SK-N-SH treated with all-trans-retinoic acid at 6 μM for 48 hours (cell line): ENCODE data around the gene ACACB.
"Not testable (repeated sequence)": the region's sequence is repeated elsewhere in the genome, so short reads cannot be mapped to it uniquely, and the experiment has no call there.

Experiments
- ATAC-seq: fragments of 200-7000 bp; cut with Tn5 transposase; 3 replicates; pipeline ENCODE4 v1.9.1; 2020; ENCODE audit warnings: mild to moderate bottlenecking, moderate library complexity
- BACH2 ChIP-seq: fragments of 250-450 bp; sonication (Bioruptor Pico); IDR thresholded peaks from 2 replicates; pipeline ENCODE4 v1.9.0; 2021; ENCODE audit warnings: mild to moderate bottlenecking, borderline replicate concordance
- CREB5 ChIP-seq: fragments of 250-450 bp; sonication (Bioruptor Pico); IDR thresholded peaks from 2 replicates; pipeline ENCODE4 v1.5.1; 2020; ENCODE audit warnings: low read depth, mild to moderate bottlenecking, moderate library complexity
- ESRRG ChIP-seq: fragments of 250-450 bp; sonication (Bioruptor Pico); IDR thresholded peaks from 2 replicates; pipeline ENCODE4 v1.6.1; 2021; ENCODE audit warnings: mild to moderate bottlenecking
- GLIS3 ChIP-seq: fragments of 250-450 bp; sonication (Bioruptor Pico); IDR thresholded peaks from 2 replicates; pipeline ENCODE4 v1.5.0; 2020; ENCODE audit warnings: mild to moderate bottlenecking, moderate library complexity
- OSR1 ChIP-seq: fragments of 250-450 bp; sonication (Bioruptor Pico); IDR thresholded peaks from 2 replicates; pipeline ENCODE4 v1.8.0; 2022; ENCODE audit warnings: moderate library complexity, mild to moderate bottlenecking, inconsistent platforms
- PATZ1 ChIP-seq: fragments of 250-450 bp; sonication (Bioruptor Pico); IDR thresholded peaks from 2 replicates; pipeline ENCODE4 v1.8.0; 2020; ENCODE audit warnings: mild to moderate bottlenecking, moderate library complexity, borderline replicate concordance
- POU6F1 ChIP-seq: fragments of 250-450 bp; sonication (Bioruptor Pico); IDR thresholded peaks from 2 replicates; pipeline ENCODE4 v1.8.0; 2021; ENCODE audit warnings: low read depth, mild to moderate bottlenecking, moderate library complexity, borderline replicate concordance
- PPARA ChIP-seq: fragments of 250-450 bp; sonication (Bioruptor Pico); IDR thresholded peaks from 2 replicates; pipeline ENCODE4 v1.5.0; 2020; ENCODE audit warnings: mild to moderate bottlenecking, borderline replicate concordance
- SNAI2 ChIP-seq: fragments of 250-450 bp; sonication (Bioruptor Pico); IDR thresholded peaks from 2 replicates; pipeline ENCODE4 v1.5.0; 2020; ENCODE audit warnings: mild to moderate bottlenecking, moderate library complexity
- TCF4 ChIP-seq: fragments of 250-450 bp; sonication (Bioruptor Pico); IDR thresholded peaks from 2 replicates; pipeline ENCODE4 v1.8.0; 2021; ENCODE audit warnings: mild to moderate bottlenecking, moderate library complexity, borderline replicate concordance
- TOX ChIP-seq: fragments of 250-450 bp; sonication (Bioruptor Pico); IDR thresholded peaks from 2 replicates; pipeline ENCODE4 v1.8.0; 2021; ENCODE audit warnings: mild to moderate bottlenecking, moderate library complexity, borderline replicate concordance
- TSHZ2 ChIP-seq: fragments of 250-450 bp; sonication (Bioruptor Pico); IDR thresholded peaks from 2 replicates; pipeline ENCODE4 v1.5.0; 2020; ENCODE audit warnings: mild to moderate bottlenecking, moderate library complexity
- ZC3H10 ChIP-seq: fragments of 250-450 bp; sonication (Bioruptor Pico); IDR thresholded peaks from 2 replicates; pipeline ENCODE4 v1.5.1; 2021; ENCODE audit warnings: mild to moderate bottlenecking, moderate library complexity
- ZFP3 ChIP-seq: fragments of 250-450 bp; sonication (Bioruptor Pico); IDR thresholded peaks from 2 replicates; pipeline ENCODE4 v1.5.0; 2020; ENCODE audit warnings: mild to moderate bottlenecking, moderate library complexity
- ZFP30 ChIP-seq: fragments of 450-650 bp; formaldehyde crosslinking; IDR thresholded peaks from 2 replicates; pipeline ENCODE4 v1.5.0; 2022; ENCODE audit warnings: mild to moderate bottlenecking, moderate library complexity
- ZNF565 ChIP-seq: fragments of 450-650 bp; formaldehyde crosslinking; conservative IDR thresholded peaks from 2 replicates; pipeline ENCODE4 v1.5.0; 2020; ENCODE audit warnings: low read depth, mild to moderate bottlenecking, moderate library complexity
- ZNF70 ChIP-seq: fragments of 450-650 bp; formaldehyde crosslinking; IDR thresholded peaks from 2 replicates; pipeline ENCODE4 v1.5.0; 2020; ENCODE audit warnings: mild to moderate bottlenecking, moderate library complexity
- ZNF8 ChIP-seq: fragments of 450-650 bp; formaldehyde crosslinking; IDR thresholded peaks from 2 replicates; pipeline ENCODE4 v1.5.0; 2020; ENCODE audit warnings: mild to moderate bottlenecking, moderate library complexity

Gene ACACB

GRCh38 chr12:109170324-109170723, 53.9 kb downstream of the ACACB start:
- TF ChIP-seq BACH2 (CRISPR knock-in tag), result no peak
- no peak for TF ChIP-seq TCF4 (CRISPR knock-in tag)
- no peak for TF ChIP-seq POU6F1 (CRISPR knock-in tag)
- TF ChIP-seq OSR1 (CRISPR knock-in tag), result no peak
- TF ChIP-seq ESRRG (CRISPR knock-in tag), result no peak
- TF ChIP-seq TOX, result no peak
- no peak for ATAC-seq

GRCh38 chr12:109172787-109173186, 56.4 kb downstream of the ACACB start:
- ATAC-seq, result not testable (repeated sequence)
- TF ChIP-seq ZNF8, result peak; percentile 89
- TF ChIP-seq, all 23 proteins: peak for 1; not testable (repeated sequence) for 22

- ATAC-seq, result no peak
- TF ChIP-seq ZFP30 (CRISPR knock-in tag) (no peak), CREB5 (no peak), SNAI2 (no peak), ESRRG (CRISPR knock-in tag) (no peak)
Measured at GRCh38 chr12:109173443-109174240, 57.3 kb downstream of the ACACB start.

GRCh38 chr12:109174468-109174867, 58.1 kb downstream of the ACACB start:
- TF ChIP-seq ZNF565 (CRISPR knock-in tag) (no peak), OSR1 (CRISPR knock-in tag) (no peak), ZC3H10 (CRISPR knock-in tag) (no peak), CREB5 (no peak)

GRCh38 chr12:109178532-109178931, 62.1 kb downstream of the ACACB start:
- TF ChIP-seq PPARA (CRISPR knock-in tag) (no peak), TSHZ2 (no peak), ESRRG (CRISPR knock-in tag) (no peak), TCF4 (CRISPR knock-in tag) (no peak), POU6F1 (CRISPR knock-in tag) (no peak), SNAI2 (no peak), PATZ1 (no peak), ZFP3 (no peak), BACH2 (CRISPR knock-in tag) (no peak), ZFP30 (CRISPR knock-in tag) (no peak), ZNF70 (CRISPR knock-in tag) (no peak), TOX (no peak), GLIS3 (CRISPR knock-in tag) (no peak)
- ATAC-seq, result no peak

More at GRCh38 chr12:109174468-109174867, 58.1 kb downstream of the ACACB start:
- no peak for ATAC-seq
